ENCODE data around the gene XXYLT1.
A peak's percentile ranks its signal among the peaks of the same experiment; 100 is the strongest.
"Not testable (repeated sequence)": the region's sequence is repeated elsewhere in the genome, so short reads cannot be mapped to it uniquely, and the experiment has no call there.

The XXYLT1 gene

GRCh38 chr3:195107593-195107992 is 163.4 kb downstream of the XXYLT1 start:
- no peak for DNase-seq

GRCh38 chr3:195107031-195107430 is 163.9 kb downstream of the XXYLT1 start:
- DNase-seq = not testable (repeated sequence)

- peak; percentile 62 for DNase-seq
Measured at GRCh38 chr3:195106418-195106906, 164.5 kb downstream of the XXYLT1 start.

GRCh38 chr3:195105841-195106417 is 165.0 kb downstream of the XXYLT1 start:
- no peak for DNase-seq

- no peak for DNase-seq
Measured at GRCh38 chr3:195105389-195105788, 165.6 kb downstream of the XXYLT1 start.

- no peak for DNase-seq
Measured at GRCh38 chr3:195104340-195104739, 166.6 kb downstream of the XXYLT1 start.

GRCh38 chr3:195103623-195104022 is 167.3 kb downstream of the XXYLT1 start:
- no peak for DNase-seq

- DNase-seq = no peak
Measured at GRCh38 chr3:195102609-195103467, 168.1 kb downstream of the XXYLT1 start.

- no peak for DNase-seq
Measured at GRCh38 chr3:195101927-195102608, 168.9 kb downstream of the XXYLT1 start.

- DNase-seq = no peak
Measured at GRCh38 chr3:195101001-195101583, 169.9 kb downstream of the XXYLT1 start.

- no peak for DNase-seq
Measured at GRCh38 chr3:195099951-195100785, 170.8 kb downstream of the XXYLT1 start.

GRCh38 chr3:195098741-195099525 is 172.0 kb downstream of the XXYLT1 start:
- no peak for DNase-seq

- DNase-seq = no peak
Measured at GRCh38 chr3:195097331-195098255, 173.4 kb downstream of the XXYLT1 start.

- no peak for DNase-seq
Measured at GRCh38 chr3:195096484-195097330, 174.3 kb downstream of the XXYLT1 start.

GRCh38 chr3:195096053-195096452 is 174.9 kb downstream of the XXYLT1 start:
- DNase-seq = no peak

GRCh38 chr3:195095704-195096036 is 175.3 kb downstream of the XXYLT1 start:
- no peak for DNase-seq

- DNase-seq = no peak
Measured at GRCh38 chr3:195095035-195095703, 175.8 kb downstream of the XXYLT1 start.

- DNase-seq = no peak
Measured at GRCh38 chr3:195094191-195094921, 176.6 kb downstream of the XXYLT1 start.
